Stimulated activated CD8-positive, alpha-beta memory T cell treated with anti-CD3 and anti-CD28 coated beads, Interleukin-4, amount 100 ng/mL, for 48 hours (primary cell): ENCODE results near the gene ST3GAL5.
"Not testable (repeated sequence)": the region's sequence is repeated elsewhere in the genome, so short reads cannot be mapped to it uniquely, and the experiment has no call there.

Source experiments
- DNase-seq: peaks from one replicate; pipeline ENCODE4 v3.0.0-alpha.2; 2020

Gene ST3GAL5

GRCh38 chr2:85893428-85894258 is 4.9 kb upstream of the ST3GAL5 start:
- no peak for DNase-seq

GRCh38 chr2:85892216-85892944 is 3.6 kb upstream of the ST3GAL5 start:
- no peak for DNase-seq

GRCh38 chr2:85890522-85891176 is 1.9 kb upstream of the ST3GAL5 start:
- no peak for DNase-seq

GRCh38 chr2:85889627-85890281 is 964 bp upstream of the ST3GAL5 start:
- no peak for DNase-seq

- peak; percentile 56 for DNase-seq
These were observed 638 bp downstream of the ST3GAL5 start for GRCh38 chr2:85888020-85888683.

GRCh38 chr2:85887566-85888019 is 1.2 kb downstream of the ST3GAL5 start:
- peak; percentile 67 for DNase-seq

GRCh38 chr2:85886590-85886989 is 2.2 kb downstream of the ST3GAL5 start:
- DNase-seq, result peak; percentile 75

GRCh38 chr2:85886141-85886540 is 2.6 kb downstream of the ST3GAL5 start:
- no peak for DNase-seq

- not testable (repeated sequence) for DNase-seq
These were observed 7.0 kb downstream of the ST3GAL5 start for GRCh38 chr2:85881781-85882180.

GRCh38 chr2:85880716-85881328 is 8.0 kb downstream of the ST3GAL5 start:
- not testable (repeated sequence) for DNase-seq

- no peak for DNase-seq
These were observed 9.9 kb downstream of the ST3GAL5 start for GRCh38 chr2:85878719-85879370.

GRCh38 chr2:85875350-85876050 is 13.3 kb downstream of the ST3GAL5 start:
- no peak for DNase-seq

GRCh38 chr2:85873679-85874078 is 15.1 kb downstream of the ST3GAL5 start:
- no peak for DNase-seq

- no peak for DNase-seq
These were observed 16.1 kb downstream of the ST3GAL5 start for GRCh38 chr2:85872536-85873161.

GRCh38 chr2:85871494-85872164 is 17.2 kb downstream of the ST3GAL5 start:
- no peak for DNase-seq

GRCh38 chr2:85868822-85869221 is 20.0 kb downstream of the ST3GAL5 start:
- DNase-seq, result no peak

GRCh38 chr2:85867556-85868292 is 21.1 kb downstream of the ST3GAL5 start:
- no peak for DNase-seq

GRCh38 chr2:85867121-85867520 is 21.7 kb downstream of the ST3GAL5 start:
- DNase-seq, result no peak

GRCh38 chr2:85866165-85866659 is 22.6 kb downstream of the ST3GAL5 start:
- DNase-seq, result no peak
